Germinal center (tissue), 1 donor: ENCODE measurements around the gene LHX2.

ENCODE experiments used
- DNase-seq: peaks from one replicate; pipeline ENCODE4 v3.0.0; 2012; ENCODE audit warnings: mixed read lengths, low spot score

LHX2 gene

GRCh38 chr9:124066783-124067577 is 55.4 kb downstream of the LHX2 start:
- DNase-seq = no peak

- no peak for DNase-seq
Observed at GRCh38 chr9:124068251-124068650, 56.7 kb downstream of the LHX2 start.

- DNase-seq = no peak
Observed at GRCh38 chr9:124074746-124075145, 63.2 kb downstream of the LHX2 start.

GRCh38 chr9:124075761-124076160 is 64.2 kb downstream of the LHX2 start:
- DNase-seq = no peak

- DNase-seq = no peak
Observed at GRCh38 chr9:124077915-124078572, 66.5 kb downstream of the LHX2 start.

- no peak for DNase-seq
Observed at GRCh38 chr9:124078641-124079040, 67.1 kb downstream of the LHX2 start.

- DNase-seq = no peak
Observed at GRCh38 chr9:124079176-124079925, 67.8 kb downstream of the LHX2 start.

GRCh38 chr9:124082622-124083021 is 71.1 kb downstream of the LHX2 start:
- no peak for DNase-seq
